Fibroblast of villous mesenchyme (primary cell): ENCODE results near the gene PKHD1. TPM values are rescaled to one million over a fixed set of nuclear protein-coding genes. Genes with fewer than 3 reads are reported as not detected.

ENCODE experiments used
- DNase-seq: peaks from one replicate; pipeline ENCODE4 v3.0.0-alpha.2; 2010; ENCODE audit warnings: low read depth
- H3K4me3 ChIP-seq: 2 replicates; pipeline ENCODE4 v1.5.1; 2011; ENCODE audit warnings: low read depth, mild to moderate bottlenecking, low read length
- total RNA-seq: library from RNA; depleted of rRNA; stranded (reverse); fragments of >200 nt; gene quantifications from 2 replicates; pipeline ENCODE4 v1.2.3, GENCODE V29; 2012
- TF ChIP-seq, protein P1 (sequence below): IDR thresholded peaks from 2 replicates; pipeline ENCODE4 v1.5.1; 2012; ENCODE audit warnings: low read depth, mild to moderate bottlenecking, low read length; ENCODE audit not compliant: insufficient read depth

The PKHD1 gene
- total RNA-seq, 1 donor, result not detected

DNA sequence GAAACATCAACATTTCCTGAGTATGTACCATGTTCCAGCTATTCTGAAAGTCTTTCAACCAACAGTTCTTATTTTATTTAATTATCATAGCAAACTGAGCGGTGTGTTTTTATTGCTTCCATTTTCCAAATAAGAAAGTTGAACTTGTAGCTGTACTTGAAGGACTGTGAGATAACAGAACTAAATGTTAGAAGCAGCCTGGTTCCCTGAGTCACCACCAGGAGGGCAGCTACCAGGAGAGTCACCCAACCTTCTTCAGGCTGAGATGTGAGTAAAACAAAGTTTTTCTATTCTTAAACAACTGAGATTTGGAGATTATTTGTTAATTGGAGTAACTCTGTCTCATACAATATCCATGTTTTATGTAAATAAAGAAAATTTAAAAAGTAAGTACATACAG lies 403.4 kb downstream of the PKHD1 start:
- DNase-seq, result no peak
- TF ChIP-seq, protein P1, sequence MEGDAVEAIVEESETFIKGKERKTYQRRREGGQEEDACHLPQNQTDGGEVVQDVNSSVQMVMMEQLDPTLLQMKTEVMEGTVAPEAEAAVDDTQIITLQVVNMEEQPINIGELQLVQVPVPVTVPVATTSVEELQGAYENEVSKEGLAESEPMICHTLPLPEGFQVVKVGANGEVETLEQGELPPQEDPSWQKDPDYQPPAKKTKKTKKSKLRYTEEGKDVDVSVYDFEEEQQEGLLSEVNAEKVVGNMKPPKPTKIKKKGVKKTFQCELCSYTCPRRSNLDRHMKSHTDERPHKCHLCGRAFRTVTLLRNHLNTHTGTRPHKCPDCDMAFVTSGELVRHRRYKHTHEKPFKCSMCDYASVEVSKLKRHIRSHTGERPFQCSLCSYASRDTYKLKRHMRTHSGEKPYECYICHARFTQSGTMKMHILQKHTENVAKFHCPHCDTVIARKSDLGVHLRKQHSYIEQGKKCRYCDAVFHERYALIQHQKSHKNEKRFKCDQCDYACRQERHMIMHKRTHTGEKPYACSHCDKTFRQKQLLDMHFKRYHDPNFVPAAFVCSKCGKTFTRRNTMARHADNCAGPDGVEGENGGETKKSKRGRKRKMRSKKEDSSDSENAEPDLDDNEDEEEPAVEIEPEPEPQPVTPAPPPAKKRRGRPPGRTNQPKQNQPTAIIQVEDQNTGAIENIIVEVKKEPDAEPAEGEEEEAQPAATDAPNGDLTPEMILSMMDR, result no peak
- no peak overlapping the region for H3K4me3 ChIP-seq

DNA sequence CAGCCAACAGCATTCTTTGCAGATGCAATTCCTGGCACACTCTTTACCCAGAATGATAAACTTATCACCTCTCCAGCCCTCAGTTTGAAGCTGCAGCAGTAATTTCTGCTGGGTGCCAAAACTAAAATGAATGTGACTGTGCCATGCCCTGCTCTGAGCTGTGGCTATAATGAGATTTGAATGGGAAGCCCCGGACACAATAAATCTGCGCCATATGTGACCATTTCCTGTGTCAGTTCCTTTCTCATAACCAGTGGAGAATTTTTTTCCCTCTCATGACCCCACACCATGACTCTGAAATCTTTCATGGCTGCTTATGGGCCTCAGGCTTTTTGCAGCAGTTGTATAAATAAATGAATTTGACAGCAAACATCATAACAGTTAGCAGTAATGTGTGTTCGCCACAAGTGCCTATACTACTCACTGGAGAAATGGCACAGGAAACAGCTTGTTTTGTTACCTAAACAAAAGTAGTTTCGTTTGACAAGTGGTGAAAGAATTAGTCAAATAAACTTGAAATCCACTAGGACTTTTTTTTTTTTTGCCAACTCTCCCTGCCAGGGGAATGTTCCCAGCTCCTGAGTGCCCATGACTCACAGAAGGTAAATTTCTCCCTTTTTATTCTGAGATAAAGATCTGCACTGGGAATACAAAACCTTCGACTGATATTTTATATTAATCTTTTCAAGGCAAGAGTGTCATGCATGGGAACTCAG lies 408.4 kb downstream of the PKHD1 start:
- no peak for DNase-seq
- no peak overlapping the region for H3K4me3 ChIP-seq
- TF ChIP-seq, protein P1, result no peak

DNA sequence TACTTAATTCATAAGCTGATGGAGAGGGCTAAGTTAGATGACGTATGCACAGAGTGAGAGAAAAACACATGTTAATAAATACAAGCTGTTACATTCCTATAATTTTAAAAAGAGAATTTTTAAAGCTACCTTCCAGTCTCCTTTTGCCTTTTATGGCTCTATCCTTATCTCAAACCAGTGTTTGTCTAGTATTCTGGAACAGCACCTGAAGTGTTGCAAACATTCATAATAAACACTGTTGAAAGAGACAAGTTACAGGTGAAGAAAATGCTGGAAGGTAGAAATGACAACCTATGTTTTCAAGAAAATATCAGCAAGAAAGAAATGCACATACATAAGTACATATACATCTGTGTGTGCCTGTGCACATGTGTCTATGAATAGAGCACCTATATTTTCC lies 409.1 kb downstream of the PKHD1 start:
- no peak overlapping the region for H3K4me3 ChIP-seq
- TF ChIP-seq, protein P1, result no peak
- no peak for DNase-seq

DNA sequence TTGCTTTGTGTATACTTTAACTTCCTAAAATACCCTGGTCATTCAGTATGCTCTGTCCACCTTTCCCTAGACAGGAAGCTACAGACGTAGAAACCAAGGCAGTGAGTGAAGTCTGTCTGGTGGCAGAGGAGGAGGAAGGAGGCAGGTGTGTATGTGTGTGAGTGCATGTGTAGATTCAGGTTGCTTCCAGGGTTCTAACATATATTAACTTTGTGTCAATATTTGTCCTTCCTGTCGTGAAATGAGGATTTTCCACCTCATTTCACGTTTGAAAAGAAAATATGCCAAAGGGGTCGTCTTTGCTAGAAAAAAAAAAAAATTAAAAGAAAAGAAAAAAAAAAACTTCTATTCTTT lies 411.5 kb downstream of the PKHD1 start:
- TF ChIP-seq, protein P1, result no peak
- no peak for DNase-seq
- no peak overlapping the region for H3K4me3 ChIP-seq

DNA sequence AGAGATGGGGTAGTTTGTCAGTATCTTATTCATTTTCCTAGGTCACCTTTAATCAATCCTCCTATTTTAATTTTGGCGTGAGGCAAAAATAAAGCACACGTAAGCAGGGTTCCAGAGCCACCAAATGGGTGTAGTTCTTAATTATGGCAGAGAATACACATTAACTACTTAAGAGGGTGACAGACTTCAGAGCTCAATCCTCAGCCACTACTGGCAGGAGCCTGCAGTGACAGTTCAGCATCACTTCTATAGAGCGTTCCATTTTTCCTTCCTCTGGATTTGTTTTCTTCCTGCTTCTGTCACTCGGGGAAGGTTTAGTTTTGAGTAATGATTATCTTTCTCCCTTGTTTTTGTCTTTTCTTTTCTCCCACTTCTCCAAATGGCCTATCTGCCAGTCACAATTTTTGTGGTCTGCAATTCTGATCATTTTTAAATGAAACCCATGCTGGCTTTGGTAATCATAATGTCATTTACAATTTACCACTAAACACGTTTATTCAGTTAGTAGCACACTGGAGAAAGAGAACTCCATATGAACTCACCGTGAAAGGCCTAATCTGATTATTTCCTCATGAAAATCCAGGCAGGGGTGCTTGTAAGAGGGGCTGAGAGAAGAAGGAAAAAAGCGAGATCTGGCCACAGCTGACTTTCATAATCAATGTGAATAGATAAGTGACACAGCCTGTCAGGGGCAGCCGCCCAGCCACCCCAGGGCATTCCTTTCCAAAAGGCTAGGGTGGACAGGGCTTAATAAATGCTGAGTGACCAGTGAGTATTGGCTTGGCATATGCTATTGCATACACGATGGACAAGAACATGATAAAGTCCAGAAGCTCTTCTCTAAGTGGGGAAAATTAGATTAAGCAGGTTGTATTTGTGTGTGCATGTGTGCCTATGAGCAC lies 412.1 kb downstream of the PKHD1 start:
- no peak overlapping the region for H3K4me3 ChIP-seq
- no peak for DNase-seq
- TF ChIP-seq, protein P1, result no peak

DNA sequence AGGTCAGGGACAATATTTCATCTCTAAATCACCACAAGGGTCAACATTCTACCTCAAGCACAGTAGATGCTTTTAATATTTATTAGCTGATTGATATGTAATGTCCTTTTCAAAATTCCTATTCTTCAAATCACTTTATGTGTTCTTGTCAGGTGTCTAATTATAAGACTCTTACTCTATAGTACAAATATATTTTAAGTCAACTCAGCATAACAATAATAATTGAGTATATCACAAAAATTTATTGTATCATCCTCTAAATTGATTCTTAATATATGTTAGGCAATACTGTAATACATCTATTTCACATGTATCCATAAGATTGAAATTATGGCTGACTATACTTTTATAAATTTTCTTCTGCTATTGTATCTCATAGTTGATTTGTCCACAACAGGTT lies 423.9 kb downstream of the PKHD1 start:
- no peak overlapping the region for H3K4me3 ChIP-seq

More for the DNA sequence above, 423.9 kb downstream of the PKHD1 start:
- TF ChIP-seq, protein P1, result no peak
- DNase-seq, result no peak
